HG03108 (cell line): ENCODE data around the gene ABLIM2.

Experiments
- ATAC-seq: cut with Tn5 transposase; IDR thresholded peaks from one replicate; pipeline ENCODE4 v1.9.1; 2021; ENCODE audit warnings: moderate library complexity; ENCODE audit not compliant: unreplicated experiment

ABLIM2 gene

GRCh38 chr4:8087921-8088495 is 70.6 kb downstream of the ABLIM2 start:
- ATAC-seq = no peak

- ATAC-seq = no peak
These were observed 71.7 kb downstream of the ABLIM2 start for GRCh38 chr4:8086783-8087445.

GRCh38 chr4:8085491-8086117 is 73.0 kb downstream of the ABLIM2 start:
- no peak for ATAC-seq

- no peak for ATAC-seq
These were observed 73.7 kb downstream of the ABLIM2 start for GRCh38 chr4:8084712-8085490.

GRCh38 chr4:8084031-8084660 is 74.5 kb downstream of the ABLIM2 start:
- no peak for ATAC-seq

GRCh38 chr4:8083086-8083825 is 75.4 kb downstream of the ABLIM2 start:
- ATAC-seq = no peak

GRCh38 chr4:8082517-8083055 is 76.0 kb downstream of the ABLIM2 start:
- ATAC-seq = no peak

- no peak for ATAC-seq
These were observed 76.7 kb downstream of the ABLIM2 start for GRCh38 chr4:8081621-8082516.

GRCh38 chr4:8081171-8081570 is 77.4 kb downstream of the ABLIM2 start:
- ATAC-seq = no peak

- no peak for ATAC-seq
These were observed 77.9 kb downstream of the ABLIM2 start for GRCh38 chr4:8080754-8081065.

- no peak for ATAC-seq
These were observed 78.5 kb downstream of the ABLIM2 start for GRCh38 chr4:8079916-8080753.

GRCh38 chr4:8079031-8079885 is 79.4 kb downstream of the ABLIM2 start:
- ATAC-seq = no peak

- no peak for ATAC-seq
These were observed 80.0 kb downstream of the ABLIM2 start for GRCh38 chr4:8078610-8079015.

GRCh38 chr4:8078109-8078494 is 80.5 kb downstream of the ABLIM2 start:
- ATAC-seq = no peak

GRCh38 chr4:8077181-8078108 is 81.2 kb downstream of the ABLIM2 start:
- no peak for ATAC-seq

GRCh38 chr4:8076023-8076422 is 82.6 kb downstream of the ABLIM2 start:
- ATAC-seq = no peak
